ENCODE data around the gene HEY2.

The HEY2 gene

DNA sequence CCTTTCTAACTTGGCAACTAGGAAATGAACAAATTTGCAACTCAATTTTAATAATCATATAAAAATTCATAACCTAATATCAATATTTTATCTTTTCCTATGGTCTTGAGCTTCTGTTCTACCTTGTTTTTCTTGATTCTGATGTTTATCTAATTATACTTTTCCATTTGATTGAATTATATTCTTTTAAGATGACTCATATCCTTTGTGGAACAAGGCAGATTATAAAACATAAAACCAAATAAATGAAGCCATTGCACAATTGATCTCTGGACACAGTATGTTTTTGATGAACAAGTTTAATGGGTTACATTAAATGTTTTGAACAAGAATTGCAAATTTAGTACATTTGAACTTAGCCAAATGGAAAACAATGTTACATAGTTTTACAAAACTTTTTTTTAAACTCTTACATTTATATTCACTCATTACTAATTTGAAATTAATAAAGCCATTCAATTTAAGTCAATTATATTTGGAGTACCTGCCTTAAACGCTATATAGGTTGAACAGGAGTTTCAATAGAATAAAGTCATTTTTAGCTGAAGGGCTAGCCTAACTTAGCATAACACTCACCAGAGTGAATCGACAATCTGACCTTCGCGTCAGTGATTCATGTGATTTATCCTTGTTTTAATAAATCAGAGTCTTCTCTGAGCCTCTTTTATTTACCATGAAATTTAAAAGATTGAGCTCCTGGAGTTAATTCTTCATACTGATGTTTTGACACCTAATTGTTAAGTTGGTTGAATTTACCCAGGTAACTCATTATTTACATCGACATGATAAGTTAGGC lies 45.1 kb downstream of the HEY2 start:
- no peaks in the 10 kb centered on the region for H3K27me3 ChIP-seq (ENCODE audit: insufficient read depth, poor library complexity, severe bottlenecking)
- H3K4me1 ChIP-seq (ENCODE audit: insufficient read depth, poor library complexity, severe bottlenecking) = peaks cover 41% of the 10 kb centered on the region
- DNase-seq (ENCODE audit: low spot score) (no peak), ATAC-seq (ENCODE audit: low read depth) (no peak)
- TF ChIP-seq, protein P1, sequence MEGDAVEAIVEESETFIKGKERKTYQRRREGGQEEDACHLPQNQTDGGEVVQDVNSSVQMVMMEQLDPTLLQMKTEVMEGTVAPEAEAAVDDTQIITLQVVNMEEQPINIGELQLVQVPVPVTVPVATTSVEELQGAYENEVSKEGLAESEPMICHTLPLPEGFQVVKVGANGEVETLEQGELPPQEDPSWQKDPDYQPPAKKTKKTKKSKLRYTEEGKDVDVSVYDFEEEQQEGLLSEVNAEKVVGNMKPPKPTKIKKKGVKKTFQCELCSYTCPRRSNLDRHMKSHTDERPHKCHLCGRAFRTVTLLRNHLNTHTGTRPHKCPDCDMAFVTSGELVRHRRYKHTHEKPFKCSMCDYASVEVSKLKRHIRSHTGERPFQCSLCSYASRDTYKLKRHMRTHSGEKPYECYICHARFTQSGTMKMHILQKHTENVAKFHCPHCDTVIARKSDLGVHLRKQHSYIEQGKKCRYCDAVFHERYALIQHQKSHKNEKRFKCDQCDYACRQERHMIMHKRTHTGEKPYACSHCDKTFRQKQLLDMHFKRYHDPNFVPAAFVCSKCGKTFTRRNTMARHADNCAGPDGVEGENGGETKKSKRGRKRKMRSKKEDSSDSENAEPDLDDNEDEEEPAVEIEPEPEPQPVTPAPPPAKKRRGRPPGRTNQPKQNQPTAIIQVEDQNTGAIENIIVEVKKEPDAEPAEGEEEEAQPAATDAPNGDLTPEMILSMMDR (IDR thresholded peaks at IDR 0.05; ENCODE audit: poor library complexity, severe bottlenecking) = no peak
- no peaks in the 10 kb centered on the region for H3K9me3 ChIP-seq (ENCODE audit: severe bottlenecking)
- peak overlapping the region; percentile 60 for H3K27ac ChIP-seq (ENCODE audit: poor library complexity, severe bottlenecking)
- no peaks in the 10 kb centered on the region for H3K36me3 ChIP-seq (ENCODE audit: low read depth)
- H3K4me3 ChIP-seq (ENCODE audit: severe bottlenecking) = no peak overlapping the region

DNA sequence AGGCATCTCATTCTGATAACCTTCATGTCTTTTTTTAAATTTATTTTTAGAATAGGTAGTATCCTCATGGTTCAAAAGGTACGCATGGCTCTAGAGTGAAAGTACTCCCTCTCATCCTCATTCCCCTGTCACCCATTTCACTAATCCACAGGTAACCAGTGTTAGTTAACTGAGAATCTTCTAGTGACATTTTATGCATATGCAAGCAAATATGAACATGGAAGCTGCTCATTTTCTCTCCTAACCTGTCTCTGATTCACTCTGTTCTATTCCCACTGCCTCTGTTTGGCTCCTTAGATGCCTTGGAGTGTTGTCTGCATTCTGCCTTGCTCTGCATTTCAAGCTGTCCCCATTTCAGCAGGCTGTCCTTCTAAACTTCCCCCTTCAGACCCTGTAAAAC lies 45.9 kb downstream of the HEY2 start:
- peaks cover 41% of the 10 kb centered on the region for H3K4me1 ChIP-seq (ENCODE audit: insufficient read depth, poor library complexity, severe bottlenecking)
- DNase-seq (ENCODE audit: low spot score) = no peak
- H3K27me3 ChIP-seq (ENCODE audit: insufficient read depth, poor library complexity, severe bottlenecking) = no peaks in the 10 kb centered on the region
- peak overlapping the region; percentile 60 for H3K27ac ChIP-seq (ENCODE audit: poor library complexity, severe bottlenecking)
- TF ChIP-seq, protein P1 (IDR thresholded peaks at IDR 0.05; ENCODE audit: poor library complexity, severe bottlenecking) = no peak
- no peak for ATAC-seq (ENCODE audit: low read depth)
- H3K36me3 ChIP-seq (ENCODE audit: low read depth) = peaks cover 6% of the 10 kb centered on the region; the same call in 1 of the 2 replicates
- H3K4me3 ChIP-seq (ENCODE audit: severe bottlenecking) = no peak overlapping the region
- H3K9me3 ChIP-seq (ENCODE audit: severe bottlenecking) = no peaks in the 10 kb centered on the region

DNA sequence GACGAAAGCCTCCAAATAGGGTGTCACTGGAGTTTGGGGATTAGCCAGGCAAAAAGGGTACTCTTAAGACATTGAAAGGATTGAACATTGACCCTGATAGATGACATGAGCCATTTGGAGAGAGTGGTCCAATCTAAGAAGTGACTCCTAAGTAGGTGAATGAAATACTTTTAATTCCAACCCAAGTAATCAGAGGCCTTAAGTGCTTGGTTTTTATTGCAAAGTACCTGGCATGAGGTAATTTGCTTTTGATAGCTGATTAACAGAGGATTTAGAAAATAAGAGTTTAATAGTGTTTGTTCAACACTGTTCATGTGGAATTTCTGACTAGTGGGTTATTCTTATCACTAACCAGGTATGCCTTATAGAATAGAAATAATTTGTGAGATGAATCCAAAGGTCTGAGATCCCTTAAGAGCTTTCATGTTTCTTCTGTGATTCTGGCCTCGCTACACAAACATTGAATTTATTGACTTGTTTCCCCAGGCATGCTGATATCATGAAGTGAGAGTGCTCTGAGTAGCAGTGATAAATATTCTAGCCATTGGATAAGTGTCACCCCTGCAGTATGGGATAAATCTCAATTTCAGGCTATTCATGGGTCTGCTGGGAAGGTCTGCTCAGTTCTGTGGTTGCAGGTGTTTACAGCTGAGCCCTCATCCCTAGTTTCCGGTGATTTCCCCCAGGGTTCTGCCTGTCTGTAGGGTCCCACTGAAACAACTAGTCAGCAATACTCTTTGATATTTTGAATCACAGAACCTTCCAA lies 47.9 kb downstream of the HEY2 start:
- no peaks in the 10 kb centered on the region for H3K9me3 ChIP-seq (ENCODE audit: severe bottlenecking)
- no peak for DNase-seq (ENCODE audit: low spot score)
- no peak overlapping the region for H3K27ac ChIP-seq (ENCODE audit: poor library complexity, severe bottlenecking)
- TF ChIP-seq, protein P1 (IDR thresholded peaks at IDR 0.05; ENCODE audit: poor library complexity, severe bottlenecking) = no peak
- H3K4me3 ChIP-seq (ENCODE audit: severe bottlenecking) = no peak overlapping the region
- peaks cover 34% of the 10 kb centered on the region for H3K4me1 ChIP-seq (ENCODE audit: insufficient read depth, poor library complexity, severe bottlenecking)
- no peak for ATAC-seq (ENCODE audit: low read depth)
- H3K27me3 ChIP-seq (ENCODE audit: insufficient read depth, poor library complexity, severe bottlenecking) = no peaks in the 10 kb centered on the region
- H3K36me3 ChIP-seq (ENCODE audit: low read depth) = peaks cover 12% of the 10 kb centered on the region; the same call in 1 of the 2 replicates

DNA sequence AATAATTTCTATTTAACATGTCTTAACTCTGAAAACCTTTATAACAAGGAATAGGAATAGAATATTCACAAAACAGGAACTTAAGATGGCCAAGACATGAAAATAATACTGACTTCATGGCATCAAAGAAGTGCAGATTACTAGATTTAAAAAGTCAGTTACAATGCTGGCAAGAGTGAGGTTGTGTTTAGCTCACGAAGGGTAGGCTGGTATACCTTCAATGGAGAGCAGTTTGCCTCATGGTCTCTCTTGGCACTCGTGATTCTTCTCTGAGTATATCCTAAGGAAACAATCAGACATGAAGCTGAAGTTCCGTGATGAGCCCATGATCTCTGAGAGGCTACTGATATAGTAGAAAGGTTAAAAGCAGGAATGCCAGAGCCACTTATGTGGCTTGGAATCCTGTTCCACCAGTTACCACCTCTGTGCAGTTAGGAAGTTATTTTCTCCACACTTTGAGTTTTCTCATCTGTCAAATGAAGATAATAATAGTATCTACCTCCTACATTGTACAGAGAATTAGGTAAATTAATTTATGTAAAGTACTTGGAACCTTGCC lies 48.5 kb downstream of the HEY2 start:
- H3K27ac ChIP-seq (ENCODE audit: poor library complexity, severe bottlenecking) = no peak overlapping the region
- H3K4me1 ChIP-seq (ENCODE audit: insufficient read depth, poor library complexity, severe bottlenecking) = peaks cover 27% of the 10 kb centered on the region
- H3K36me3 ChIP-seq (ENCODE audit: low read depth) = peaks cover 12% of the 10 kb centered on the region; the same call in 1 of the 2 replicates
- DNase-seq (ENCODE audit: low spot score) (no peak), ATAC-seq (ENCODE audit: low read depth) (0 out of 3 replicates have a peak, but pooled peaks have one; percentile 25)
- H3K4me3 ChIP-seq (ENCODE audit: severe bottlenecking) = no peak overlapping the region
- H3K9me3 ChIP-seq (ENCODE audit: severe bottlenecking) = no peaks in the 10 kb centered on the region
- TF ChIP-seq, protein P1 (IDR thresholded peaks at IDR 0.05; ENCODE audit: poor library complexity, severe bottlenecking) = no peak
- H3K27me3 ChIP-seq (ENCODE audit: insufficient read depth, poor library complexity, severe bottlenecking) = no peaks in the 10 kb centered on the region
